Hematopoietic multipotent progenitor cell treated with erythropoietin and hydrocortisone succinate and interleukin-3 and kit ligand, for 8 days (in vitro differentiated cells): ENCODE measurements around the gene SORCS2.

Experiments
- DNase-seq: peaks from one replicate; pipeline ENCODE4 v3.0.0-alpha.2; 2015

Gene SORCS2

GRCh38 chr4:7661066-7661748 is 468.9 kb downstream of the SORCS2 start:
- DNase-seq, result no peak

DNA sequence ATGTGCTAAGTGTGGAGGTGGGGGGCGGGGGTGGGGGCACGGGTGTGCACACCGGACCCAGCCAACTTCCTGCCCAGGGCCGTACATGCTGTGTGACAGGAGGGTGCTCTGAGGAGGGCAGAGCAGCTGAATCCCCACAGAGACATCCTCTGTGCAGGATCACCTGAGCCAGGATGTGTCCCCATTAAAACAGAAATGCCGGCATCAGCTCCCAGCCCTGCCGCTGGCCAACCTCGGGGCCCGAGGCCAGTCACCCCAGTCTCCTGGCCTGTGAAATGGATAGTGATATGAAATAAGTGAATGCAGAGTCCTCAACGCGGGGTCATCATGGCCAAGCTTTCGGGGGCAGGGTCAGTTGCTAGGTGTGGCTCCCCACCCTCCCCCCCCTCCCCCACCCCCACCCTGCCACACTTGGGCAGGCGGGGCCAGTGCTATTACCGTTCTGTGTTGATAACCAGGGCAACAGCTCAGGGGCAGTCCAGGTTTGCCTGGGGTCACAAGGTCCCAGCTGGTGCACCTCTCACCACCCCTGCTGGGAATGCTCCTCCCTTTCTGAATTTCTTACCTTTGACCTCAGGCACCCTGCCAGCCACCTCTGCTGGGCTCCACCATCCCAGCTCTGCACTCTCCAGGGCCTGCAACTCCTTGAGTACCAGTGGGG is 469.6 kb downstream of the SORCS2 start:
- DNase-seq, result no peak

DNA sequence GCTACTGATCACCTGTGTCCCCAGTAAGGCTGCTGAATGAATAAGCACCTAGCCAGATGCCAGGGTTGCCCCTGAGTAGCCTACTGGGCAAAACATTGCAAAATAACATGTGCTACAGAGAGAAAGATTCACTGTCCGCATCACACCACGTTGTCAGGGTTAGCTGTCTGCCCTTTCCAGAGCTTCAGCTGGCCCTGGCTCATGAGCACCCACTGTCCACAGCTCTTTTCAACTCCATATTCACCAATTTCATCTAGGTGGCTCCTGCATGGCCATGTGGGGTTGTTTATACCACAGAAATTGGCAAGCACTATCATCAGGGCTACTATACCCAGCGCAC is 470.1 kb downstream of the SORCS2 start:
- DNase-seq, result no peak

DNA sequence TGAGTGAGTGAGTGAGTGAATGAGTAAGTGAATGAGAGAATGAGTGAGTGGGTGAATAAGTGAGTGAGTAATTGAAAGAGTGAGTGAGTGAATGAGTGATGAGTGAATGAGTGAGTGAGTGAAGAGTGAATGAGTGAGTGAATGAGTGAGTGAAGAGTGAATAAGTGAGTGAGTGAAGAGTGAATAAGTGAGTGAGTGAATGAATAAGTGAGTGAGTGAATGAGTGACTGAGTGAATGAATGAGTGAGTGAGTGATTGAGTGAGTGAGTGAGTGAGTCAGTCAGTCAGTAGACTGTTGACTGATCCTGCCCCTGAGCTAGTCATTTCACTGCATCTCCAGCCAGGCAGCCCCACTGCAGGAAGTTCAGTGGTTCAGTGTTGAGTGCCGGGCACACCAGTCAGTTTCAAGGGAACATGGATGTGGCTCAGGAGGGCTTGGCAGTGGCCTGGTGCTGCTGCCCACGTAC is 470.8 kb downstream of the SORCS2 start:
- no peak for DNase-seq

DNA sequence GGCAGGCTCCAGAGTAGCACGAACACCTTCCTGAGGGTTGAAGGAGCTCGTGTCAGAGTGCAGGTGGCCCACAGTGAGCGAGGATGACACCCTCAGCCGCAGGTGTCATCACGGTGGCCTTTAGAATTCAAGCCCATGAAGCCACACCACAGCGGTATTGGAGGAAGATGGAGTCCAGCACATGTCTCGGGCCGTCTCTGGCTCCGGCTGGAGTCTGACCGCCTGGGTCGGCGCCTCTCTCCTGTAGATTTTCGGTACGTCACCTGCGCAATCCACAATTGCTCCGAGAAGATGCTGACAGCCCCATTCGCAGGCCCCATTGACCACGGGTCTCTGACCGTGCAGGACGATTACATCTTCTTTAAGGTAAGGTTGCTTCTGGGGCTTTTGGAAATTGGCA is 471.8 kb downstream of the SORCS2 start:
- DNase-seq, result no peak

GRCh38 chr4:7665321-7665720 is 473.0 kb downstream of the SORCS2 start:
- no peak for DNase-seq

DNA sequence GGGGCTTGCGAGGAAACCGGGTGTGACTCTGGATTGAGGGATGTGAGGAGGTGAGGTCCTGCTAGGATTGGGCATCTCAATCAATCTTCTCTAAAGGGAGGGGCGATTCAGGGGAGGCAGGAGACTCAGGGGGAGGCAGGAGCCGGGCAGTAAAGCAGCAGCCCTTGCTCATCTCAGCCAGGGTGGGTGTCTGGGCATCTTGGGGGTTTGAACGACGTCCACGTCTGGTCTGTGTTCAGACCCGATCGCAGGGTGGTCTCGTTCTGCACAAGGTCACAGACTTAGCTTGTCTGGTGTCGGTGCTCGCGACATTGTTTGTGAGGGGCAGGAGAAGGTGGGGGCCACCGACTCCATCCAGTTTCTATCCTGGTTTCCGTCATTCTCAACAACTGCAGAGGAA is 473.7 kb downstream of the SORCS2 start:
- DNase-seq, result no peak

GRCh38 chr4:7666744-7667143 is 474.4 kb downstream of the SORCS2 start:
- no peak for DNase-seq

DNA sequence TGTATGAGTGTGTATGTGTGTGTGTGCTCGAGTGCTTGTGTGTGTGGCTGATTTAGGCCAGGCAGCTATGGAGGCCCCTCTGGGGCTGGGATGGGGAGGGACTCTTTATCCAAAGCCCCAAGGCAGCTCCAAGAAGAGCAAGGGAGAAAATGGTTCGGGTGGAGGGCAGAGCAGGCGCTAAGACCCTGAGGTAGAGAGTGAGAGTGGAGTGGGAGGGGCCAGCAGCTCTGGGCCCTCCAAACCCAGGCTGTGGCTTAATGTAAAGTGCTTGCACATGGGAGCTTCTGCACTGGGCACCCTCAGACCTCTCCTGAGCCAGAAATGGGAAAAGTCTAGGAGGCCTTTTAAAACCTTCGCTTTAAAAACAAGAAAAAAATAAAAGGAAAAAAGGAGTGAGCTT is 475.9 kb downstream of the SORCS2 start:
- no peak for DNase-seq

GRCh38 chr4:7668826-7669225 is 476.5 kb downstream of the SORCS2 start:
- no peak for DNase-seq

GRCh38 chr4:7672601-7673000 is 480.3 kb downstream of the SORCS2 start:
- DNase-seq, result no peak

DNA sequence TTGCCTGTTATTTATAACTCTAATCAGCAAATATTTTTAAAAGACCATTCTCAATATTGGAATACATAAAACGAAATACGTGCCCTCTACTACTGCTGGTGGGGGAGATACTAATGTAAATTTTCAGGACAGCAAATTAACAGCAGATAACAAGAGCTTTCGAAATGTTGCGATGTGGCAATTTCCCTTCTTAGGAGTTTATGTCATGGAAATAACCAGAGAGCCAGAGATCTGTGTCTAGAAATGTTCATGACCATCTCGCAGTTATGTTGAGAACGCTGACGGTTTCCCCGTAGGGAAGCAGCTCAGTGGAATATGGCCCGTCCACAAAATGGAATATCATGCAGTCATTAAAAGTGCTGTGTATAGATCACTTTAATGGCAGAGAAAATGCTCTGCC is 480.8 kb downstream of the SORCS2 start:
- peak; percentile 5 for DNase-seq

- no peak for DNase-seq
Observed at GRCh38 chr4:7674706-7675105, 482.4 kb downstream of the SORCS2 start.

- DNase-seq, result no peak
Observed at GRCh38 chr4:7675136-7675535, 482.8 kb downstream of the SORCS2 start.

GRCh38 chr4:7675612-7676320 is 483.4 kb downstream of the SORCS2 start:
- no peak for DNase-seq

DNA sequence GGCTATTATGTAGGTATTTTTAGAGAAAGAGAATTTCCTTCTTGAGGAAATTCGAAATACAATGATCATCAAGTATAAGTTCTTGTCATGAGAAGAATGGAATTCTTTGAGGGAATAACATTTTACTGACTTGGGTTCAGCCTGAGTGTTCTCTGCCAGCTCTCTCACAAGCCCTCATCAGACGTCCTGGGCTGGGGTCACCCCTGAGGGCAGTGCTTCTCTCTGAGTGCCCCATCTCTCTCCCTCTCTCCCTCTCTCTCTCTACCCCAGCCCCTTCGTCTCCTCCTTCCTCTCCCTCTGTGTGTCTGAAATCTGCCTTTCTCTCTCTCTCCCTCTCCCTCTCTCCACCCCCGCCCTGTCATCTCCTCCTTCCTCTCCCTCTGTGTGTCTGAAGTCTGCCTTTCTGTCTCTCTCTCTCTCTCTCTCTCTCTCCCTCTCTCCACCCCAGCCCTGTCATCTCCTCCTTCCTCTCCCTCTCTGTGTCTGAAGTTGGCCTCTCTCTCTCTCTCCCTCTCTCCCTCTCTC is 484.1 kb downstream of the SORCS2 start:
- no peak for DNase-seq

DNA sequence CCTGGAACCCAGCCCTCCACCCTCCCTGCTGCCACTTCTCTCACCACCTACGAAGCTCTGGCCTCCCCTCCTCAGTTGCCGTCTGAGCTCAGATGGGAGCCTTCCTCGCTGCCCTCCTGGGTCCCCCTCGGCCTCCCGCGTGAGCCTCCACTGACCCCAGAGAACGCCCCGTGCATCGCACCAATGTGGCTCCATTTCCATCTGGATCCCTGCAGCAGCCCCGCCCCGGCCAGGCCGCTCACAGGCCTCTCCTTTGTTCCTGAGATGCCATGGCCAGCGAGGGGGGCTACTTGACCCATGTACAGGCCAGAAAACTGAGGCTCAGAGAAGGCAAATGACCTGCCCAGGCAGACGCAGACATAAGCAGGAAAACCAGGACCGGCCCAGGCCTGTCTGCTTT is 484.7 kb downstream of the SORCS2 start:
- no peak for DNase-seq

- DNase-seq, result no peak
Observed at GRCh38 chr4:7677799-7678301, 485.5 kb downstream of the SORCS2 start.

DNA sequence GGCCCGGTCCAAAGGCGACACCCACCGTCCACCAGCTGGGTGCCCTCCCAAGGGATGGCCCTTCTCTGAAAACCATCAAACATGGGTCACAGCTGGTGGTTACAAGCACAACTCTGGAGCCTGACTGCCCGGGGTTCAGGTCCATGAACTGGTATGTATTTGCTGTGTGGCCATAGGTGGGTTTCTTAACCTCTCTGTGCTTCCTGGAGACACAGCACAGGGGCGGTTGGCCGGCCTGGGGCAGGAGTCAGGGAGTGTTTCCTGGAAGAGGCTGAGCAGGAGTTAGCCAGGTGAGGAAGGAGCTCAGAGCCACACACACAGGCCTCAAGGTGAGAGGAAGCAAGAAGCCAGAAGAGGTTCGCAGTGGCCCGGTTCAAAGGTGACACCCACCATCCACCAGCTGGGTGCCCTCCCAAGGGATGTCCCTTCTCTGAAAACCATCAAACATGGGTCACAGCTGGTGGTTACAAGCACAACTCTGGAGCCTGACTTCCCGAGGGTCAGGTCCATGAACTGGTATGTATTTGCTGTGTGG is 486.0 kb downstream of the SORCS2 start:
- no peak for DNase-seq

DNA sequence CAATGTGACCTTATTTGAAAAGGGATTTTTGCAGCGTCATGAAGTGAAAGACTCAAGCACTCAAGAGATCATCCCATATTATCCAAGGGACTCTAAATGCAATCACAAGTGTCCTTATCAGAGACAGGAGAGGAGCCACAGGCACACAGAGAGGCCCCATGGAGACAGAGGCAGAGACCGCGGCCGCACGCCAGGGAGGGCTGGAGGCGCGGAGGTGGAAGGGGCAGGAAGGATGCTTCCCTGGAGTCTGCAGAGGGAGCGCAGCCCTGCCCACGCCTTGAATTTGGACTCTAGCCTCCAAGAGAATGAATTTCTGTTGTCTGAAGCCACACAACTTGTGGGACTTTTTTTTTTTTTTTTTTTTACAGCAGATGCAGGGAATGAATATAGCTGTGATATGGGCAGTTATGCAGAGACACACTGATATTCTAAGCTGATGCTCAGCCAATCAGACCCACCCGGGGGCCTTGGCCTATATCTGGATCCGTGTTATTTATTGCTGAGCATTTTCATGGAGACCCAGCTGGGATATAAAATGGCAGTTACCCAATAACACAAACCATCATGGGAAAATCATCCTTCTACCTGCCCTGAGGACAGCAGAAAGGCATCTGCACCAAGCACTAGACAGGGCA is 487.2 kb downstream of the SORCS2 start:
- DNase-seq, result no peak

- no peak for DNase-seq
Observed at GRCh38 chr4:7680106-7680505, 487.8 kb downstream of the SORCS2 start.

DNA sequence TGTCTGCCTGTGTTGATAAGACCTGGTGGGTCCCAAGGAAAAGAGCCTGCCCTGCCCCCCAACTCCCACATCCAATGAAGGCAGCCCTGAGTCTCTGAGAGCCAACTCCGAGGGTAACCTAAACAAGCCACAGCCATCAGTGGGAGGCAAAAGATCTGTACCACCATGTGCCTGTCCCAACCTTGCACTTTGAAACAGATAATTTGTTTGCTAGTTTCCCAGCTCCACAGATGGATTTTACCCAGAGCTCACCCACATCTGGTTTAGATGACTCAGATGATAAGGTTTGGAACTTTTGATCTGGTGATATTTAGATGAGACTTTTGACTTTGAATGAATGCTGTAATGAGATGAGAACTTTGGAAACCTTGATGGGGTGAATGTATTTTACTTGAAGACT is 488.4 kb downstream of the SORCS2 start:
- no peak for DNase-seq

GRCh38 chr4:7683126-7683703 is 490.9 kb downstream of the SORCS2 start:
- DNase-seq, result no peak
